HL-60/S4 (cell line): ENCODE data around the gene MTFR1L.

ENCODE experiments used
- in situ Hi-C: fragments of 300-500 bp; cut with MboI; formaldehyde crosslinking; loops from 2 replicates; pipeline ENCODE4 v1.14.3; 2022; ENCODE audit warnings: low sequenced_read_pairs

MTFR1L gene

GRCh38 chr1:25819491-25820246, at the start of gene MTFR1L:
TSS of gene MTFR1L (plus strand) at chr1:25819954. CDS start at chr1:25823105, 3,151 bp downstream.
- in situ Hi-C loops, result loop anchor here (25.0 kb wide), 1 partner anchor 957 kb away; no protein-coding TSS in a partner anchor

- in situ Hi-C loops, result no loop called here
Measured at GRCh38 chr1:25770541-25771220, 49.1 kb upstream of the MTFR1L start.

GRCh38 chr1:25771221-25772114, 48.3 kb upstream of the MTFR1L start:
- in situ Hi-C loops, result no loop called here

- in situ Hi-C loops, result no loop called here
Measured at GRCh38 chr1:25772164-25772563, 47.6 kb upstream of the MTFR1L start.

- in situ Hi-C loops, result no loop called here
Measured at GRCh38 chr1:25772692-25773245, 47.0 kb upstream of the MTFR1L start.

- in situ Hi-C loops, result no loop called here
Measured at GRCh38 chr1:25773441-25774125, 46.2 kb upstream of the MTFR1L start.

- in situ Hi-C loops, result no loop called here
Measured at GRCh38 chr1:25774206-25774803, 45.4 kb upstream of the MTFR1L start.

- in situ Hi-C loops, result no loop called here
Measured at GRCh38 chr1:25774921-25775771, 44.6 kb upstream of the MTFR1L start.

GRCh38 chr1:25779388-25779787, 40.4 kb upstream of the MTFR1L start:
- in situ Hi-C loops, result no loop called here

GRCh38 chr1:25779894-25780293, 39.9 kb upstream of the MTFR1L start:
- in situ Hi-C loops, result no loop called here

GRCh38 chr1:25780318-25781129, 39.2 kb upstream of the MTFR1L start:
- in situ Hi-C loops, result no loop called here

- in situ Hi-C loops, result no loop called here
Measured at GRCh38 chr1:25781130-25781433, 38.7 kb upstream of the MTFR1L start.

- in situ Hi-C loops, result no loop called here
Measured at GRCh38 chr1:25782608-25783201, 37.0 kb upstream of the MTFR1L start.

- in situ Hi-C loops, result no loop called here
Measured at GRCh38 chr1:25784575-25785051, 35.1 kb upstream of the MTFR1L start.

- in situ Hi-C loops, result no loop called here
Measured at GRCh38 chr1:25785333-25786067, 34.3 kb upstream of the MTFR1L start.

- in situ Hi-C loops, result no loop called here
Measured at GRCh38 chr1:25786887-25787759, 32.6 kb upstream of the MTFR1L start.
